Mucosa of descending colon (tissue), 3 donors: ENCODE results near the gene ATP10B. TPM values are rescaled to one million over a fixed set of nuclear protein-coding genes. Genes with fewer than 3 reads are reported as not detected.

Source experiments
- ATAC-seq: fragments of 200-7000 bp; cut with Tn5 transposase; one replicate; pipeline ENCODE4 v1.9.1; 2020; ENCODE audit warnings: mild to moderate bottlenecking, moderate library complexity
- DNase-seq, 3 donors: peaks; one replicate each; pipeline ENCODE4 v3.0.0-alpha.2; 2020
- H3K36me3 ChIP-seq: fragments of 200-600 bp; one replicate; pipeline ENCODE4 v1.8.0; 2021; ENCODE audit warnings: low read depth, mild to moderate bottlenecking
- H3K4me1 ChIP-seq: fragments of 200-600 bp; one replicate; pipeline ENCODE4 v1.8.0; 2021; ENCODE audit warnings: low read depth, mild to moderate bottlenecking
- H3K4me3 ChIP-seq: fragments of 200-600 bp; one replicate; pipeline ENCODE4 v1.8.0; 2021; ENCODE audit warnings: mild to moderate bottlenecking
- H3K9me3 ChIP-seq: fragments of 200-600 bp; one replicate; pipeline ENCODE4 v1.8.0; 2021; ENCODE audit warnings: mild to moderate bottlenecking
- CTCF ChIP-seq: fragments of 200-600 bp; IDR thresholded peaks from one replicate; pipeline ENCODE4 v1.8.0; 2022; ENCODE audit warnings: antibody characterized with exemption, mild to moderate bottlenecking
- intact Hi-C, 2 donors: fragments of 100-400 bp; cut with DNase I in 1 of 2; cut with micrococcal nuclease in 1 of 2; formaldehyde crosslinking; loops; one replicate each; pipeline versions ENCODE4 v1.11.0 to v1.11.1; 2022; cut with DNase I, micrococcal nuclease
- total RNA-seq, 3 donors: library from RNA; stranded (reverse); fragmentation: NEBNext Ultra II Directional in 2 of 3; extraction: Animal tissue kit (Norgen Biotek cat#: 25700) in 2 of 3; gene quantifications; one replicate each; pipeline versions ENCODE4 v1.2.1 to v1.2.4, GENCODE V29; 2021 to 2023
- donor health status: DM: no; HTN: no; CAD: no; lungs with moderate emphysema.
- donor health status: DM: no; HTN: no; CAD: no.
- donor health status: DM: no; HTN: yes; CAD: no.

The ATP10B gene
- total RNA-seq, 3 donors from 2014 or later, result 112 to 265 (median 211) TPM

GRCh38 chr5:160556846-160557245 is 295.2 kb downstream of the ATP10B start:
- TF ChIP-seq CTCF, result no peak
- no peaks in the 10 kb centered on the region for H3K9me3 ChIP-seq
- intact Hi-C loops, result no loop called here
- no peaks in the 10 kb centered on the region for H3K4me1 ChIP-seq
- no peaks in the 10 kb centered on the region for H3K36me3 ChIP-seq
- ATAC-seq (no peak), DNase-seq (no peak)
- H3K4me3 ChIP-seq, result no peak overlapping the region

- Histone ChIP-seq H3K4me1 (no peaks in the 10 kb centered on the region), H3K36me3 (no peaks in the 10 kb centered on the region), H3K9me3 (no peaks in the 10 kb centered on the region), H3K4me3 (no peak overlapping the region)
- peak in 2 of 3 donors; percentile 17 to 30 for DNase-seq
- no peak for TF ChIP-seq CTCF
- no peak for ATAC-seq
- intact Hi-C loops, result no loop called here
These were observed 295.9 kb downstream of the ATP10B start for GRCh38 chr5:160555971-160556631.

GRCh38 chr5:160555581-160555970 is 296.4 kb downstream of the ATP10B start:
- no peak overlapping the region for H3K4me3 ChIP-seq
- no peaks in the 10 kb centered on the region for H3K36me3 ChIP-seq
- DNase-seq (no peak), ATAC-seq (no peak)
- no peaks in the 10 kb centered on the region for H3K9me3 ChIP-seq
- no peaks in the 10 kb centered on the region for H3K4me1 ChIP-seq
- intact Hi-C loops, result no loop called here
- TF ChIP-seq CTCF, result no peak

- Histone ChIP-seq H3K4me1 (no peaks in the 10 kb centered on the region), H3K9me3 (no peaks in the 10 kb centered on the region), H3K36me3 (no peaks in the 10 kb centered on the region), H3K4me3 (no peak overlapping the region)
- intact Hi-C loops, result no loop called here
- TF ChIP-seq CTCF, result no peak
- ATAC-seq (no peak), DNase-seq (no peak)
These were observed 301.9 kb downstream of the ATP10B start for GRCh38 chr5:160550075-160550474.

- DNase-seq, result no peak
- TF ChIP-seq CTCF, result no peak
- Histone ChIP-seq H3K36me3 (no peaks in the 10 kb centered on the region), H3K9me3 (no peaks in the 10 kb centered on the region), H3K4me3 (no peak overlapping the region), H3K4me1 (no peaks in the 10 kb centered on the region)
- ATAC-seq, result no peak
- intact Hi-C loops, result no loop called here
These were observed 302.9 kb downstream of the ATP10B start for GRCh38 chr5:160548949-160549645.
